GM19455 (cell line): ENCODE results near the gene RPS6KB2.

Experiments
- ATAC-seq: cut with Tn5 transposase; IDR thresholded peaks from one replicate; pipeline ENCODE4 v1.9.1; 2021; ENCODE audit not compliant: unreplicated experiment

RPS6KB2 gene

DNA sequence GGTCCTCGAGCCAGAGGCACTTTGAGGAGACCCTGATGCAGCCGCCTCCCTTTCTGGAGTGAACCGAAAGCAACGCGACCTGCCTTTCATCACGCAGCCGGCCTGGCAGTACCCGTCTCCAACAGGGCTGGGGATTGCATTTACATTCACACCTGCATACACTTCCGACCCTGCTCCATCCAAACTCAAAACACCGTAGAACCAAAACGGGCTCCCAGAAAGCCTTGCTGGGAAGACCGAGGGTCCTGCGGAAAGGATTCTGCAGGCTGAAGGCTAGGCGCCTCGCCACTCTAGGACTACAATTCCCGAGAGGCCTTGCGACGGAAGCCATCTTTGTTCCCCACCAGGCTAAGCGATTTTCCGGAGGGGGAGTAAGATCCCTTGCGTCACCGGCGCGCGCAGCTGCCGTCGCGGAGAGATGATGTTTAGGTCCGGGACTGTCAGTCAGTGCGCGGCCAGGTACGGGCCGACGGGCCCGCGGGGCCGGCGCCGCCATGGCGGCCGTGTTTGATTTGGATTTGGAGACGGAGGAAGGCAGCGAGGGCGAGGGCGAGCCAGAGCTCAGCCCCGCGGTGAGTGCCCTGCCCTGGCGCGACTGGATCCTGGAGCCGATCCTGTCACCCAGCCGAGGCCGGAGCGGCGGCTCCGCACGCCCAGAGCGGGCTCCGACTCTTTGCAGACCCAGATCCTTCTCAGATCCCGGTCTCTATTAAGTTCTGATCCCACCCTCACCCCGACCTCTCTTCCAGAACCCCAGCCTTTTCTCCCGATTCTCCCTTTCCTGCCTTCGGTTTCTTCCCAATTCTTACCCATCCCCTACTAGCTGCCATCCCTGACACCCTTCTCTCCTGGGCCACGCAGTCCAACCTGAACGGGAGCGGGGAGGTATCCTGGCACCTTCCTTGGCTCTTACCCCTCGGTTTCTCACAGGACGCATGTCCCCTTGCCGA lies at the start of gene RPS6KB2:
Gene RPS6KB2 (plus strand): TSS at position 443 of the 950 bp plus-strand sequence. CDS start 52 bp downstream, at position 495.
- ATAC-seq = peak; percentile 73

DNA sequence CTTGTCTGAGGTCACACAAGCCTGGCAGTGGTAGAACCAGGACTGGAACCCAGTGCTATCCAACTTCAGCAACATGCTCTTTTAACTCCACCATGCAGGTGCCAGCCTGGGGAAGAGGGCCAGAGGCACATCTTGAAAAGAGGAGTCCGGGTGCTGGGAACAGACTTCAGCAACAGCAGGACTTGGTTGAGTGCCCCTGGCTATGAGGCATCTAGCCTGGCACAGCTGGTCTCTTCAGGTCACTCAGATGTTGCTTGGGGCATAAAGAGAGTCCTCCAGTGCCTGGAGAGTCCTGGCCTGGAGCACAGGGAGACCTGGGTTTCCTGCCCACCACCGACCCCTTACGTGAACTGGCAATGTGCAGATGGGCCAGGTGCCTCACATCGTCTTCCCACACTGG lies 49.8 kb upstream of the RPS6KB2 start:
- no peak for ATAC-seq

DNA sequence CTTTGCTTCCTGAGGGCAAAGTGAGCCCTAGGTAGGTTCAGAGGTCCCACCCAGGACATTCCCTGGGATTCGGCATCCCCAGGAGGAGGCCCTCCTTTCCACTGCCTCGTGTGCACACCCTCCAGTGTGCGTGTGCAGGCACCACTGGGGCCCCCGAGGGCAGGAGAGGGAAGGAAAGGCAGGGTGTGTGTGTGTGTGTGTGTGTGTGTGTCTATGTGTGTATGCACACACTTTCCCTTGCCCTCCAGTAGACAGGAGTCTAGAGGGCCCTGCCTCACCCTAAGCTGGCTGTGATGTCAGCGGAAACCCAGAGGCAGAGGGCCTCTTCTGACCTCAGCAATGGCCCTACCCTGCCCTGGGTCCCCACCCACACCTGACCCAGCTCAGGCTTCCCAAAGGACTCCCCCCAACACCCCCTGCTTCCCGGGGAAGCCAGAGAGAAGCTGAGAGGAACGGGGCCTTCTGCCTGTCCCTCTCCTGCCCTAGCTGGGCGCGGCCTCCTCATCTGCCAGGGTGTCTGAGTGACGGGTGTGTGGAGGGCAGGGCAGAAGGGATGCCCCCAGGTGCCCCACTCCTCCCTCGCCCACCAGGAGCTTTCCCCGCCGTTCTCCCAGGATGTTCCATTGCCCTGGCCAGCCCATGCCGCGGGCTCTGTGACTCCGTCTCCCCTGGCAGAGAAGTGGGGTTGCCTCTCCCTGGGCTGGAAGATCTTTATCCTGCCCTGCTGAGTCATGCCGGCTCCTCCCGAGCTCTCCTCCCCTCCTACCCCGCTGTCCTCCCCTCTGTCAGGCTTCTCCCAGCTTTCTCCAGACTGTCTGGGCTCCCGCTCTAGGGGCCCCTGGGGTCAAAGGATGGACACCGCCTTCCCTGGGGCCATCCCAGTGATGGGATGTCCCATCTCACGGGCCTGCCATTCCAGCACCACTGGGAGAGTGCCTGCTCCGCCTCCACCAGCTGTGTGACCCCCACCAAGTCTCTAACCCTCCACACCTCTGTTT lies 48.9 kb upstream of the RPS6KB2 start:
- no peak for ATAC-seq

DNA sequence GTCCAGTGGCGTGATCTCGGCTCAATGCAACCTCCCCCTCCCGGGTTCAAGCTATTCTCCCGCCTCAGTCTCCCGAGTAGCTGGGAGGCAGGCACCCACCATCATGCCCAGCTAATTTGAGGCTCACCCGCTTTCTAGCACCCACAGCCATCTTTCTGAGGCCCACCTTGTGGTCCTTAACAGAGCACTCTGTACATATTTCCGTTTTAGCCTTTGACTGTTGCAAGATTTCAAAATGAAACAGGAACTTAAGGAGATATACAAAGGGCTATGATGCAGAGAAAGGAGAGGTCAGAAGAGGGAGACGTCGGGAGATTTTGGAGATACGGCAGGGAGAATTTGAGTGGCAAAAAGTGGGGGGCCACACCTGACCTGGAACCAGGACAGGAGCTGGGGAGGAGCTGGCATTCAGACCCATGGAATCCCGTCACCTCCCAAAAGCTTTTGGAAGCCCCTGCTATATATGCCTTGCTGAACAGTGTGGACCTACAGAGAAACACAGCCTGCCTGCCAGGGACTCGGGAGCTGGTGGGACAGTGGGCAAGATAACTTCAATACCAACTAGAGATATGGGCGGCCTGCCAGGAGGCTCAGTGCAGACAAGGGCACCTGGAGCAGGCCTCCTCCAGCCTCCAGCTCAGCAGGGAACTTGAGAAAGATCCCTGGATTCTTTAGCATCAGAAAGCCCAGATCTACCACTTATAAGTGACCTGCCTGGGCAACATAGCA lies 46.9 kb upstream of the RPS6KB2 start:
- ATAC-seq = no peak

DNA sequence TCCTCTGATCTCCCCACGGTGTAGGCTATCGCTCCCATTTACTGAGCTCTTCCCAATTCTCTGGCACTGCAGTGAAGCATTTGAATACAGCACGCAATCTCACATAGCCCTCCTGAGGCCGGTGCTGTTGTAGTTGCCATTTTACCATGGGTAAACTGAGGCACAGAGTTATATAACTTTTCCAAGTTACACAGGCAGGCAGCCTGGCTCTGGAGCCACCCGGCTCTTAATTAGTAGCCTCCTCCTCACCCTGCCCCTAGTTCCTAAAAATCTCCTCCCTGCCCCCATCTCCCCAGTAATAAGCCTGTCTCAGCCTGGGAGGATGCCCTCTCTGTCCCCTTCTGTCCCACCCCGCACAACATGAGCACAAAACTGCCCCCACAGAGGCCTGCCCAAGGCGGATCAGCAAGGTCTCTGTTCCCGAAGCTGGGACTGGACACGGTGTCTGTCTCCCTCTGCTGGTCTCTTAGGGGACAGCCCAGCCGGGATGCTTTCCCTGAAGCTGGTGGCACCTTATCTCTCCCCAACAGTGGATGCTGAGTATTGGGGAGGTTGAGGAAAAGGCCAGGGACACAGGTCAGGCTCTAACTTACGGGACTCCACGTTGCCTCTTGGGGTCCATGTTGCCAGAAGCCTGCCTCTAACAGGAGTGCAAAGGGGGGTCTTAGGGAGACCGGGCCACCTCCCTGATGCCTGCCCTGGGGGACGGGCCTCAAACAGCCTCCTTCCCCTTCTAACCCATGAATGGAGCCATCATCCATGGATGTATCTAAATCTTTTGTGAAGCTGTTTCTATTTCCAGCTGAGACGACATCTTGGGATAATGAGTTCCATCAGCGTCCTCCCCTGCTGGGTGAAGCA lies 45.8 kb upstream of the RPS6KB2 start:
- ATAC-seq = no peak

DNA sequence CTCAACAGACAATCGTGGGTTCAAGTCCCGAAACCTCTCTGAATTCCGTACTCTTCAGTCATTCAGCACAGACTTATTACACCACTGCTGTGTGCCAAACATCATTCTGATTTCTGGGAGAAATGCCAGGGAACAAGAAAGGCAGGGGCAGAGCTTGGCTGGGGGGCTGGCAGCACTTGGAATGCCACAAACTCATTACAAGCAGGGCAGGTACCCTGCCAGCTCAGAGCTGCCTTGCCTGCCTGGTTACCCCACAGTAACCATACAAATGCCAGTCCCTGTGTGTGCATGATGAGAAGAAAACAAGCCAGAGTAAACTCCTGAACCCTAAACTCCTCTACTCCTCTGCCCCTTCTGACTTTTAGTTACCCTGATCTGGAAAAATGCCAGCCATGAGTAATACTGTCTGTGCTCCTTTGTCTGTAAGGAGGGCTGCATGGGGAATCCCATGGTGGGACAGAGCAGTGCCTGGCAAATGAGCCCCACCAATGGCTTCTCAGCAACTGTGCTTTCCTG lies 43.4 kb upstream of the RPS6KB2 start:
- no peak for ATAC-seq

DNA sequence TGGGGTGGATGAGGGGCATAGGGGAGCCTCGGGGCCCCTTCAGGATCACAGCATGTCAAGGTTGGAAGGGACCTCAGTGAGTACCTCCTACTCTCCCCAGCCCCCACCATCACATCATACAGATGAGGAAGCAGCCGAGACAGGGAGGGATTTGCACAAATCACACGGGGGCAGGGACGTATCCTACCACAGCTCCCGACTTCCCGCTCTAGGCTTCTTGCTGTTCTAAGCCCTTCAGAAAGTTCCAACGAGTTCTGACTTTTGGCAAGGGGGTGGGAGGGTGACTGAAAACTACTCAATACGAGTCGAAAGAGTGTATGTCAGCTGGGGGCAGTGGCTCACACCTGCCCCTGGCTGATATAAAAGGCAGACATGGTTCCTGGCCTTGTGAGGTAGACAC lies 41.2 kb upstream of the RPS6KB2 start:
- ATAC-seq = no peak

DNA sequence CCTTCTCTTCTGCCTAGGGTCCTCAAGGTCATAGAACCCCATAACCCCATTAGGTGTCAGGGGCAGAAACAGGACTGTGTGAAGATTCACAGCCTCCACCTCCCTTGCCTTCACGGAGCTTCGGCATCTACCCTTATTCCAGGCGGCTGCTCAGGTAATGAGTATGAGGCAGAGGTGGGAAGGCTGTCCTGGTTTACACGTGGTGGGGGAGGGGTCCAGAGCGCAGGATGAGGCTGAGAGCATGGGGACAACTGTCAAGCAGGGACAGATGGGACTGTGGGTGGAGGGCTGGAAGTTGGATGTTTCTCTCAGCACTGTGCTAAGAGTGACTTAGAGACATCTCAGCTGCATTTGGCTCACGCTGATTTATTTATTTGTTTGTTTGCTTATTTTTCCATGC lies 40.8 kb upstream of the RPS6KB2 start:
- no peak for ATAC-seq

DNA sequence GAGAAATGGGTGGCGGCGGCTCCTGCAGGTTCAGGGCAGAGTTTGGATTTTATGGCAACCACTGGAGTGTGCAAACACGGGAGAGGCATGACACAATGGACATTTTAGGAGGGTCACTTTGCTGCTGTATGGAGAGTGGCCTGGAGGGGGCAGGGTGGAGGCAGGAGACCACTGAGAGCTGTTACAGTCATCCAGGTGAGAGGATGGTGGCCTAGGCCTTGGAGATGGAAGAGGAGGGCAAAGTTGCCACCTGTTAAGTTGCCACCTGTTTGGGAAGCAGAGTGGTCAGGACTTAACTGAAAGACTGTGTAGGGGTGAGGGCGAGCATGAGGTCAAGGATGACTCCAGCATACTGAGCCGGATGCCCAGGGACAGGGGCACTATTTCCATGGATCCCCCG lies 38.8 kb upstream of the RPS6KB2 start:
- ATAC-seq = no peak

DNA sequence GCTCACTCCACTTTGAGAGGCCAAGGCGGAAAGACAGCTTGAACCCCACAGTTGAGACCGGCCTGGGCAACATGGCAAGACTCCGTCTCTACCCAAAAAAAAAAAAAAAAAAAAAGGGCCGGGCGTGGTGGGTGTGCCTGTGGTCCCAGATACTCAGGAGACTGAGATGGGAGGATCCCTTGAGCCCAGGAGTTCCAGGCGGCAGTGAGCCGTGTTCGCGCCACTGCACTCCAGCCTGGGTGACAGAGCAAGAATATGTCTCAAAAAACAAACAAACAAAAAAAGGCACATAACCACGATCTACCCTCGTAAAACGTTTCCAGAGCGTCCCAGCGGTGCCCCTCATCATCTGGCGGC lies 37.4 kb upstream of the RPS6KB2 start:
- no peak for ATAC-seq

DNA sequence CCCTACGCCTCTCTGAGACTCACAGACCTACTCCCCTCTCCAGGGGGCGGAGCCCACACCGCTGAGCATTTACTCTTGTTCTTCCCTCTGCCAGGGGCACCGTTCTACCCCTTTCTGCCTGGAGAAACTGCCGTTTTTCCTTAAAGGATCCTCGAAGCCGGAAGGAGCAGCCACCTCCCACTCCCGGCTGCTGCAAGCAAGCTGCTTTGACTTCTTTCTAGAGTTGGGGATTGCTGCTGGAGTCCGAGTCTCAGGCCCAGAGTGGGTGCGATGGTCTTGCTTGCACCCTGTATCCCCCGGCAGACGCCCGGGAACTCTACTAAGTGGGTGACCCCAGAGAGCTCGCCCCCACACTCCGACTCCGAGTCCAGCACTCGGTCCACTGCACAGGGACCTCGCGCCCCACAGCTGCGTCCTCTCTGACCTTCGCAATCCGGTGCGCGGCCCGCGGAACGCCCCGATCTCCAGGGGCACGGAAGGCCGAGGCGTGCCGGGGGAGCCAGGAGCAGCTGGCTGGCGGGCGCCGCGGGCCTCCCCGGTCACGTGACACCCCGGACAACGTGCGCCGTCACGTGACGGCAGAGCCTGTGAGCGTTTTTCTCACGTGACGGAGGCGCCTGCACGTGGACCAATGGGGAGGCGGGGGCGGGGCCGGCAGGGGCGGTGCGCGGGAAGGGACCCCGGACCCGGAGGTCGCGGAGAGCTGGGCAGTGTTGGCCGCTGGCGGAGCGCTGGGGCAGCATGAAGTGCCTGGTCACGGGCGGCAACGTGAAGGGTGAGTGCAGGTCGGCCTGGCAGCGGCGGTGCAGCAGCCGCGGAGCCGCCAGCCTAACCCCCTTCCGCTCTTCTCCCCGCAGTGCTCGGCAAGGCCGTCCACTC lies 36.8 kb upstream of the RPS6KB2 start, which contains the start of gene RAD9A:
Gene RAD9A (plus strand): TSS at position 683 of the 879 bp plus-strand sequence. CDS start 59 bp downstream, at position 742.
- ATAC-seq = peak; percentile 61

DNA sequence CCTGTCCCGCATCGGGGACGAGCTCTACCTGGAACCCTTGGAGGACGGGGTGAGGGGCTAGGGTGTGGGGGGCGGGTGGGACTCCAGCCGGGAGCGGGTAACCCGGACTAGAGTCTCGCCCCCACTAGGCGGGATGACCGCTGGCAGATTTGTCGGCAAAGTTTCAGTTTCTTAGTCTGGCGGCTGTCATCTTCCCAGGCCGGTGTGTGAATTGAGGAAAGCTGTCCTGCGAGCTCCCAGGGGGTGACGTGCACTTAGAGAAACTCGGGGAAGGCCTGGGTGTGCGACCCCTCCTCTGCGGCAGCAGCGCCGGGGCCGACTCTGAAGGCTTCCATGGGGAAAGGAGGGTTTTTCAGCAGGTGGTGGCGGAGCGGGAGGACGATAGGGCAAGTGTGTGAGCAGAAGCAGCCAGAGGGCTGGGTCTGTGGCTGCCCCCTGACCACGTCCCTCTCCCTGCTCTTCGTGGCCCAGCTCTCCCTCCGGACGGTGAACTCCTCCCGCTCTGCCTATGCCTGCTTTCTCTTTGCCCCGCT lies 36.0 kb upstream of the RPS6KB2 start:
- no peak for ATAC-seq

DNA sequence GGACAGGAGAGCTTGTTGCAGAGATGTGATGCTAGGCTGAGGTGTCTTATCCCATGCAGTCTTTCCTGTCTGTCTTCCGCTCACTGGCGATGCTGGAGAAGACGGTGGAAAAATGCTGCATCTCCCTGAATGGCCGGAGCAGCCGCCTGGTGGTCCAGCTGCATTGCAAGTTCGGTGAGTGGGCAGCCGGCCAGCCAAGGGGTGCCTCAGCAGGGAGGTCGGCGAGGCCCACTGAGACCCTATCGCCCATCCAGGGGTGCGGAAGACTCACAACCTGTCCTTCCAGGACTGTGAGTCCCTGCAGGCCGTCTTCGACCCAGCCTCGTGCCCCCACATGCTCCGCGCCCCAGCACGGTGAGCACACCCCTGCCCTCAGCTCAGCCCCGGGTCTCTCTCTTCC lies 34.9 kb upstream of the RPS6KB2 start:
- ATAC-seq = no peak

DNA sequence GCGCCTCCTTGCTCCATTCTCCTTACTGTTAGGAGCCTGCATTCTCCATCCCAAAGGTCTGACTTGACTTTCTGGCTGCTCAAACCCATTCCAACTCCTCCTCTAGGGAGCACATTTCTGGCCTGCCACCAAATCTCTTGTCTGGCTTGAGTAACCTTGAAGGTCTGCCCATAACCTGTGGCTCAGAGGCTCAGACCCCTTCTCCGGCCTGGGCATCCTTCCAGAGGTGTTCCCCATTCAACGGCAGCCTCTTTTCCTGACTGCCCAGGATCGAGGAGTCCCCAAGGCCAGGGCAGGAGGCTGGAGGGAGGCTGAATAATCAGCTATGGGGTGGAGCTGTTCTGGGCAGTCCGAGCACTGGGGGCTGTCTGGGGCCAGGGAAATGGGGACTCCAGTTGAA lies 34.3 kb upstream of the RPS6KB2 start:
- ATAC-seq = no peak

DNA sequence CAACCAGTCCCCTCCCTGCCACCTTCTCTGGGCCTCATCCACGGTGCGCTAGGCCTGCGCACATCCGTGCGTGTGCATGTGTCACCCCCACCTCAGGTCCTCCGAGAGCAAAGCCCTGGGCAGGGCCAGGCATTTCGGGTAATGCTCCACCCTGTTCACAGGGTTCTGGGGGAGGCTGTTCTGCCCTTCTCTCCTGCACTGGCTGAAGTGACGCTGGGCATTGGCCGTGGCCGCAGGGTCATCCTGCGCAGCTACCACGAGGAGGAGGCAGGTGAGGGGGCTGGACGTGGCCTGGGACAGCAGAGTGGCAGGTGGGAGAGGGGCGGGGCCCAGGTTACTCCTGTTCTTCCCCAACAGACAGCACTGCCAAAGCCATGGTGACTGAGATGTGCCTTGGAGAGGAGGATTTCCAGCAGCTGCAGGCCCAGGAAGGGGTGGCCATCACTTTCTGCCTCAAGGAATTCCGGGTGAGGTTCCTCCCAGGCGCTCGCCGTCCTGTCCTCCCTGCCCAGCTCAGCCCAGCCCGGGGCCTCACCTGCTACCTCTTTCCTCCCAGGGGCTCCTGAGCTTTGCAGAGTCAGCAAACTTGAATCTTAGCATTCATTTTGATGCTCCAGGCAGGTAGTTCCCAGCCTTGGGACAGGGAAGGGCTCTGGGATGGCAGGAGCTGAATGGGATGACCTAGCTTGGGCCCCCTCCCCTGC lies 32.6 kb upstream of the RPS6KB2 start:
- ATAC-seq = no peak

DNA sequence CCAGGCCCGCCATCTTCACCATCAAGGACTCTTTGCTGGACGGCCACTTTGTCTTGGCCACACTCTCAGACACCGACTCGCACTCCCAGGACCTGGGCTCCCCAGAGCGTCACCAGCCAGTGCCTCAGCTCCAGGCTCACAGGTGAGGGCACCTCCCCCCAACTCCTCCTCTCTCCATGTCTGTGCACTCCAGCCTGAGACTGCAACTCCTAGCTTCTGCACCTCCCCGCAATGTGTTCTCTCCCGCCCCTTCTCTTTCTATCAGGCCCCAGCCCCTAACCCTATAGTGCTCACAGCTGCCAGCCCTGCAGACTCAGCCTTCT lies 32.1 kb upstream of the RPS6KB2 start:
- ATAC-seq = no peak

DNA sequence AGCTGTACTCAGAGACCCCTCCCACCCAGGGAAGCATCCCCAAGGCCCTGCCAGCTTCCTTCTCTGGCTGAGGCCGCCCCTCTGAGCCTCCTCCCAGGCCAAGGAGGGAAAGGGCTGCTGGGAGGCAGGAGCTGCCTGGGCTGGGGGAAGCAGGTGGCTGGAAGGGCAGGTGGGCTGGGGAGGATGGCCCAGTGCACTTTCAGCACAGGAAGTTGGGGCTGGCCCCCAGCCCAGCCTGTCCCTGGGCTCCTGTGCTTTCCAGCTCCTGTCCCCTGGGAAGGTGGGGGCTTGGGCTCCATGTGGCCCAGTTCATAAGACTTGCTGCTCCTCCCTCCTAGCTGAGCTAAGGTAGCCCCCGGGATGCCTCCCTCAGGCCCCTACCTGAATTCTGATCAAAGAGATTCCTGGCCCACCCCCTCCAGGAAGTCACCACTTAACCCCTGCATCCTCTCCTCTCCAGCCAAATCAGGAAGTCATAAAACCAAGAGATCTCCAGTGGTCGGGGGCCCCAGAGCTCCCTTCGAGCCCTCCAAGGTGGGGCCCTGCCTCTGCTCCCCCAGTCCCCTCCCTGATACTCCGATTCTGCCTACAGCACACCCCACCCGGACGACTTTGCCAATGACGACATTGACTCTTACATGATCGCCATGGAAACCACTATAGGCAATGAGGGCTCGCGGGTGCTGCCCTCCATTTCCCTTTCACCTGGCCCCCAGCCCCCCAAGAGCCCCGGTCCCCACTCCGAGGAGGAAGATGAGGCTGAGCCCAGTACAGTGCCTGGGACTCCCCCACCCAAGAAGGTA lies 31.5 kb upstream of the RPS6KB2 start:
- ATAC-seq = no peak
